ENCODE data around the gene TTLL12.

TTLL12 gene

DNA sequence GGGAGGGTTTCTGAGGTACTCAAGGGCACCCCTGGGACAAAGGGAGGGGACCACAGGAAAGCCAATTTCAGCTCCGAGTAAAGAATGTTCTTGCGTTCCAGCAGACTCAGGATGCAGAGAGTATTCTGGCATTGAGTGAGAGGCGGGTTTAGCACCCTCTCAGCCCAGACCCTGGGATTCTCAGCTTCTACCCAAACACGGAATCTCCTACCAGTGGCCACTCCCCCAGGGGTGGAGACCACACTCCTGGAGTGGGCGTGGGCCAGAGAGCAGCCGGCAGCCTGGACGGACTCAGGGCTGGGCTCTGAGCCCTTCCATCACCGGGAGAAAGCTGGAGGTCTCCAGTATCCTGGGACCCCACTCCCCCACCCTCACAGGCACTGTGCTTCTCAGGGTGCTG is 26.1 kb upstream of the TTLL12 start:
- no peak for DNase-seq

DNA sequence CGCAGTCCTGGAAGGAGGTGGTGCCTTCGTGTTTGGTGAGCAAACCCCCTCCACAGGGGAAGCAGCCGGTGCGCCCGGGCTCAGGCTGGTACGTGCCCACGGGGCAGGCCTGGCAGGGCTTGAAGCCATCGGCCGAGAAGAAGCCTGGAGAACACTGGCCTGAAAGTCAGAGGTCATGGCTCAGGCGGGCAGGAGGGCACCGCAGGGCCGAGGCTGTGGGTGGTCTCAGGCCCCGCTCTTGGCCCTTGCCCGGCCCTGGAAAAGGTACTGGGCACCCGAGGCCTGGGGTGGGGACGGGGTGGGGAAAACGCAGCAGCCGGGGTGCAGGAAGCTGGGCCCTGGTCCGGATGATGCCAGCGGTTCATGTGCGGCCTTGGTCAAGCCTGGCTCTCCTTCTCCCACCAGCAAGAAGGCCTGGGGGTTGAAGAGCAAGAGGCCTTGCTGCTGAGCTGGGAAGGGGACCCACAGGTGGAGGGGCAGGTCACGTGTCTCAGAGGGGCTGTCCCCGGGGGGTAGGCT is 25.6 kb upstream of the TTLL12 start:
- no peak for DNase-seq

DNA sequence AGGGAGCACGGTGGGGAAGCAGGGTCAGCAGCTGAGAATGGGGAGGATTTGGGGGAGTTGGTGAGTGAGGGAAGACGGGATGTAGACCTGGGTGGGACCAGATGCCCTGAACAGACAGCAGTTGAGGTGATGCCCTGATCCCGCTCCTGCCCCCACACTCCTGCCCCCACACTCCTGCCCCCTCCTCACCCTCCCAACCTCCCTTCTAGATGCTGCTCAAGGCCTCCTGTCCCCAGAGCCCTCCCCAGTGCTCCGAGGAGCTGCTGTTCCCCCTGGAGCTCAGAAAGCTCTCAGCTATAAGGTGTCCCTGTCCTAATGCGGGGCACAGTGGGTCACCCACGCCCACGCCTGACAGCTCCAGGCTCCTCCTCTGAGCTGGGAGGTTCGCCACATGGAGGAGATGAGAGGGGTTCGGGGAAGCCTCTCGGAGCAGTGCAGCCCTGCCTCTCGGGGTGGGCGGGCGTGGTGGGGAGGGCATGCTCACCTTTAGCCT is 25.1 kb upstream of the TTLL12 start:
- no peak for DNase-seq

DNA sequence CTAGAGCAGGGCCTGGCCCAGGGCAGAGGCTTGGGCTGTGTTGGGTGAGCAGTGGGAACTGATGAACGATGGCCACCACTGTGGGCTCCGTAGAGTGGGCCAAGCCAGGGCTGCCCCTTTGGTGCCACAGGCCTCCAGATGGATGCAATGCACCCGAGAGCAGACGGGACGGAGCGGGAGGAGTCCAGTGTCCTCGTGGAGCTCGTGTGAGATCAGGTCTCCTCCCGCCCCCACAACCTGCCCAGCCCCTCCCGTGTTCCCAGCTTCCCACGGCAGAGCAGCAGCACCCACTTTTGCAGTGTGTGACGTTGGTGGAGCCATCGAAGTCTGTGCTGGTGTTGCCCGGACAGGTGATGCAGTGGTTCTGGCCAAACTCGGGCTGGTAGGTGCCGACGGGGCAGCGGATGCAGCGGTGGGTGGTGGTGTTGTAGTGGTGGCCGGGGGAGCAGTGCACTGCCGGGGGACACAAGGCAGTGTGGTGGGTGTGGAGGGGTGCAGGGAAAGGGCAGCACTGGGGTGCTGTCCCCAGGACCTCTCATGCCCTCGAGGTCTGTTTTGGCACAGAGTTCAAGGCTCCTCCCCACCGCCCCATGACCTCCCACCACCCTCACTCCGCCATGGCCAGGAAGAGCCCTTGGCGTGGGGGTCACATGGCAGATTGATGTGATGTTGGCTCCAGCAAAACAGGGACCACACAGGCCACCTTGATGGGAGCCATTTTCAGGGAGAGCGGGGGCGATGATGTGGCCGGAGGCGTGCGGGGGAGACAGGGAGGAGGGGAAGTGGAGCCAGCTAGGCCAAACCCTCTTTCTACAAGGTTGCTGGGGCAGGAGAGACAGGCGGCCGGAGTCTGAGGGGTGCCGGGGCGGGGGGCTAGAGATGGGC is 23.9 kb upstream of the TTLL12 start:
- DNase-seq, result no peak

DNA sequence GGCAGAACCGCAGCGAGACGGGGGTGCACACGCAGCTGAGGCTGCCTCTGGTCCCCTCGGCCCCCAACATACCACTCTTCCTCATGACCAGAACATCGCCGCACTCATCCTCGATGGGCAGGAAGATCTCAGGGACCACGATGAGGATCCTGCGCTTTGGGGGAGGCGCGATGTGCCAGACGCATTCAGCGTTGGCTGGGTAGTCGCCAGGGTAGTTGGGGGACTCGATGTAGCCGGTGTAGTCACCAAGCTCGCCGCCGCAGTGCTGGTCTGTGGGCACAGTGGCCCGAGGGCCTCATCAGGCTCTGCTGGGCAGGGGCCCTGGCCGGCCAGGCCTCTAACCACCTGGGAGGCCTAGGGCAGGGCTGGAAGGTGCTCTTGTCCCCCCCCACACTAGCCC is 23.0 kb upstream of the TTLL12 start:
- DNase-seq, result no peak

GRCh38 chr22:43209523-43209890 is 22.6 kb upstream of the TTLL12 start:
- no peak for DNase-seq

- no peak for DNase-seq
Measured at GRCh38 chr22:43208703-43209522, 22.0 kb upstream of the TTLL12 start.

DNA sequence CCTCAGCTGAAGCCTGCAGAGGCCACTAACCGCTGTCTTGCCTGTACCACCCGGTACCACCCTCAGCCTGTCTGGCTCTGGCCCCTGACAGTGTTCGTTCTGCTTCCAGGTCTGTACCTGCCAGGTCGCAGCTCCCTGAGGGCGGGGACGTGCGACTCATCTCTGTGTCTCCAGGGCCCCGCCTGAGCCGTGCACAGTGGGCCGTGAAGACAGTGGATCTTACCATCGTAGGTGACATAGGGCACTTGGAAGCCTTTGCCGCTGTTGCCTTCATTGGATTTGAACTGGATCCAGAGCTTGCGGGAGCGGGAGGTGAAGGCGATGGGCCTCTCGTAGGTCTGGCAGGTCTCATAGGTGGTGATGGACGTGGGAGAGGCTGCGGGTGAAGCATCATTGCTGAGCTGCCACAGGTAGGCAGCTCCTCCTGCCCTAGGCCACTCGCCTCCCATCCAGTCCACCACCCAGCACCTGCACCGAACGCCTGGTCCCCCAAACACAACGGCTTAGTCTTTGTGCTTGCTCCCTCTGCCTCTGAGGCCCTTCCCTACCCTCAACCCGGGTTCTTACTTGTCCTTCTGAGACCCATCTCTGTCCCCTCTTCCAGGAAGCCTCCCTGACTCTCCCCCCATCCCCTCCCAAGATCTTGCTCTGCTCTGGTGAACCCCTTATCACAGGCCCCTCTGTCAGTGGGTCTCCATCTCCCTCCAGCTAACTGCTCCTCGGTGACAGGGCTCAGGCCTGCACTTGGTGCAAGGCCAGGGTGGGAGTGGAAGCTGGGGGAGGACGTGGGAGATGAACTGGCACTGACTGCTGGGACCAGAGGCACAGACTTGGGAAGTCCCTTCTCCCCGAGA is 21.1 kb upstream of the TTLL12 start:
- DNase-seq, result no peak

- DNase-seq, result no peak
Measured at GRCh38 chr22:43207386-43207785, 20.5 kb upstream of the TTLL12 start.

GRCh38 chr22:43206509-43207161 is 19.7 kb upstream of the TTLL12 start:
- DNase-seq, result no peak

GRCh38 chr22:43205748-43206508 is 19.0 kb upstream of the TTLL12 start:
- no peak for DNase-seq

DNA sequence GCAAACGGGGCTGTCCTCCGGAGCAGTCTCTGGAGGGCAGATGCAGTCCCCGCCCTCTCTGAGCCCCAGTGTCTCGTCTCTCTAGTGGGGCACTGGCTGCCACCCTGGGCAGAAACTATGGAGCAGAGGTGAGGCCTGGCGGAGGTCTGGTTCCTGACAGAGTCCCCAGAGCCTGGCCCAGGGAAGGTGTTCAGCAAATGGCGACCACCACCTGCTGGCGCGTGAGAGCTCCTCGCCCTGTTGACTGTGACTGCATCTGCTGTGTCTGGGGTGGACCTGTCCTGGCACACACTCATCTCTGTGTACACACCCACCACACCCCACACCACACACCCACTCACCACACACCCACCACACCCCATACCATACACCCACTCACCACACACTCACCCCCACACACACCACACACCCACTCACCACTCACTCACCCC is 18.3 kb upstream of the TTLL12 start:
- DNase-seq, result no peak

GRCh38 chr22:43203471-43203981 is 16.6 kb upstream of the TTLL12 start:
- no peak for DNase-seq

- DNase-seq, result no peak
Measured at GRCh38 chr22:43202756-43203410, 15.9 kb upstream of the TTLL12 start.

DNA sequence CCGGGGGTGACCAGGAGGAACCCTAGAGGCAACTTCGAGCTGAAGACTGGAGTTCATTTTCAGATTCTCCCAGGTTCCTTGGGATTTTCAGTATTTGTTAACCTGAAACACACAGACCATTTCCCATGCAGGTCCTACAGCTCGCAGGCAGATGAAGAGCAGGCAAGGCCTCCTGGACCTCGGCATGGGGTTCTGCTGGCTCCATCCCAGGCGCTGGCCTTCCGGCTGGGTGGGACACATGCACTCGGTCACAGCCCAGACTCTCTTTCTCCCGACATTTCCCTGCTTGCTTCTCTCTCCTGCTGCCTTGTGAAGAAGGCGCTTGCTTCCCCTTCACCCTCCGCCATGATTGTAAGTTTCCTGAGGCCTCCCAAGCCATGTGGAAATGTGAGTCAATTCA is 15.4 kb upstream of the TTLL12 start:
- DNase-seq, result no peak

GRCh38 chr22:43201486-43202219 is 14.7 kb upstream of the TTLL12 start:
- no peak for DNase-seq

DNA sequence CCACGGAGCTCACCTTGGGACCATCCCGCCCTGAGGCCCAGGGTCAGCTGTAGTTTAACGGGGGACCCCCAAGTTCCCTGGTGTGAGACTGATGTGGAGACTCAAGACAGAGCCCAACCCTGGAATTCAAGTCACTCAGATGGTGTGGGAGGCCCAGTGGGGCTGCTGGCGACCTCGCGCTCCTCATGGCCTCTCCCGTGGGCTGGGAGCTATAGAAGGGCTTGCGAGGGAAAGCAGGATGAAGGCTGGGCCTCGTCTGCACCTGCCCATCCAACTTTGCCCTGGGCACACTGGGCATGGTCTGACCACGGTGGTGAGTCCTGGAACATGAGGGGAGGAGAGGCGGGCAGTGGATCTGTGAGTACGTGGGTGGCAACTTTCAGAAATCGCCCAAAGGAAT is 13.6 kb upstream of the TTLL12 start:
- DNase-seq, result no peak

DNA sequence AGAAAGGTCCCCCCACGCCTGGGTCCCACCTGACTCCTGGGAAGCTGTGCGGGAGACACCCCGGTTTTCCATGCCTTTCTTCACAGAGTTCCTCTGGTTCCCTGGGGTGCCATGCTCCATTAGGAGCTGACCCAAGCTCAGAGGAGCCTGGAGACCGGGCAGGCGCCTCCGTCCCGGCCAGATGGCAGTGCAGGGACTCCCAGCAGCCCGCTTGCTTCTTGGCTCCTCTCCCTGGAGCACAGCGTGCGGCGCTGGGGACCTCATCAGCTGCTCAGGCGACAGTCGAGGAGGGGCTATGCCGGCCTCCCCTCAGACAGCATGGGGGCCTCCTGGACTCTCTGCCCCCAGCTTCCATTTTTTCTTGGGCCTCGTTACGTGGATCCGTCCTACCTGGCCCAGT is 13.1 kb upstream of the TTLL12 start:
- DNase-seq, result no peak

GRCh38 chr22:43199541-43199940 is 12.6 kb upstream of the TTLL12 start:
- no peak for DNase-seq

- no peak for DNase-seq
Measured at GRCh38 chr22:43198936-43199335, 12.0 kb upstream of the TTLL12 start.
